Measurements from ENCODE around the gene EPN2.
A peak's percentile ranks its signal among the peaks of the same experiment; 100 is the strongest.
"Not testable (repeated sequence)": the region's sequence is repeated elsewhere in the genome, so short reads cannot be mapped to it uniquely, and the experiment has no call there.

Gene EPN2

GRCh38 chr17:19345486-19346350 is 108.6 kb downstream of the EPN2 start:
- DNase-seq (ENCODE audit: low spot score) = no peak

GRCh38 chr17:19346351-19347255 is 109.4 kb downstream of the EPN2 start:
- no peak for DNase-seq (ENCODE audit: low spot score)

GRCh38 chr17:19347323-19348080 is 110.3 kb downstream of the EPN2 start:
- no peak for DNase-seq (ENCODE audit: low spot score)

- DNase-seq (ENCODE audit: low spot score) = no peak
These were observed 111.0 kb downstream of the EPN2 start for GRCh38 chr17:19348081-19348650.

GRCh38 chr17:19348806-19349205 is 111.6 kb downstream of the EPN2 start:
- no peak for DNase-seq (ENCODE audit: low spot score)

- DNase-seq (ENCODE audit: low spot score) = not testable (repeated sequence)
These were observed 116.2 kb downstream of the EPN2 start for GRCh38 chr17:19353401-19353800.

- no peak for DNase-seq (ENCODE audit: low spot score)
These were observed 117.6 kb downstream of the EPN2 start for GRCh38 chr17:19354748-19355147.

- DNase-seq (ENCODE audit: low spot score) = no peak
These were observed 120.2 kb downstream of the EPN2 start for GRCh38 chr17:19357351-19357750.

GRCh38 chr17:19357761-19358160 is 120.6 kb downstream of the EPN2 start:
- DNase-seq (ENCODE audit: low spot score) = no peak

- no peak for DNase-seq (ENCODE audit: low spot score)
These were observed 122.0 kb downstream of the EPN2 start for GRCh38 chr17:19359151-19359550.

GRCh38 chr17:19359856-19360255 is 122.7 kb downstream of the EPN2 start:
- no peak for DNase-seq (ENCODE audit: low spot score)

- DNase-seq (ENCODE audit: low spot score) = no peak
These were observed 123.6 kb downstream of the EPN2 start for GRCh38 chr17:19360772-19361171.

- DNase-seq (ENCODE audit: low spot score) = no peak
These were observed 124.2 kb downstream of the EPN2 start for GRCh38 chr17:19361326-19361725.

GRCh38 chr17:19361944-19362276 is 124.7 kb downstream of the EPN2 start:
- DNase-seq (ENCODE audit: low spot score) = no peak

GRCh38 chr17:19362277-19363113 is 125.3 kb downstream of the EPN2 start, which contains the start of gene B9D1:
TSS of gene B9D1 (minus strand) at chr17:19362723. CDS start at chr17:19362569, 154 bp downstream.
- peak; percentile 95 for DNase-seq (ENCODE audit: low spot score)

- no peak for DNase-seq (ENCODE audit: low spot score)
These were observed 125.9 kb downstream of the EPN2 start for GRCh38 chr17:19363114-19363438.

GRCh38 chr17:19363460-19364035 is 126.4 kb downstream of the EPN2 start:
- DNase-seq (ENCODE audit: low spot score) = no peak

- no peak for DNase-seq (ENCODE audit: low spot score)
These were observed 127.7 kb downstream of the EPN2 start for GRCh38 chr17:19364699-19365498.

GRCh38 chr17:19365499-19365817 is 128.3 kb downstream of the EPN2 start:
- DNase-seq (ENCODE audit: low spot score) = no peak
